DND-41 (cell line): Measurements from ENCODE around the gene DAPP1.

Experiments
- EZH2 ChIP-seq: IDR thresholded peaks from 3 replicates; pipeline ENCODE4 v1.6.1; 2012; ENCODE audit warnings: borderline replicate concordance, low read depth, mild to moderate bottlenecking, moderate library complexity, low read length, inconsistent platforms; ENCODE audit not compliant: severe bottlenecking
- TF ChIP-seq, protein P1 (sequence below): IDR thresholded peaks from 2 replicates; pipeline ENCODE4 v1.5.1; 2012; ENCODE audit warnings: borderline replicate concordance, low read length, moderate library complexity, mild to moderate bottlenecking; ENCODE audit not compliant: poor library complexity, severe bottlenecking; ENCODE audit errors: extremely low read depth

DNA sequence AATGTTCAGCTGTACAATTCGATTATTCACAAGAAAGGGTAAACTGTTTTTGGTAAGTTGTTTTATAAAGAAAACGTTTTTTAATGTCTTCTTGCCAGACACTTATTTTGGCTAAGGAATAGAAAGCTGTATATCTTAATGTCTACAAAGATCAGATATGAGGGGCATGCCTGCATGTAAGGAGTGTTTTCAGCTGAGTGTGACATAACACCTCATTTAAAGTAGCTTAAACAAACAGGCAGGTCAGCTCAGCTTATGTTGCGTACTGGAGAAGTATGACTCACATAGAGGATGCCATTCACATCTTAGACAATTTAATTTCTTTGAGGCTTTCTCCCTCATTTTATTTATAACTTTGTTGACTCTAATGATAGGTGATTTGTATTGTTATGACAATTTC is 47.2 kb downstream of the DAPP1 start:
- TF ChIP-seq, protein P1, sequence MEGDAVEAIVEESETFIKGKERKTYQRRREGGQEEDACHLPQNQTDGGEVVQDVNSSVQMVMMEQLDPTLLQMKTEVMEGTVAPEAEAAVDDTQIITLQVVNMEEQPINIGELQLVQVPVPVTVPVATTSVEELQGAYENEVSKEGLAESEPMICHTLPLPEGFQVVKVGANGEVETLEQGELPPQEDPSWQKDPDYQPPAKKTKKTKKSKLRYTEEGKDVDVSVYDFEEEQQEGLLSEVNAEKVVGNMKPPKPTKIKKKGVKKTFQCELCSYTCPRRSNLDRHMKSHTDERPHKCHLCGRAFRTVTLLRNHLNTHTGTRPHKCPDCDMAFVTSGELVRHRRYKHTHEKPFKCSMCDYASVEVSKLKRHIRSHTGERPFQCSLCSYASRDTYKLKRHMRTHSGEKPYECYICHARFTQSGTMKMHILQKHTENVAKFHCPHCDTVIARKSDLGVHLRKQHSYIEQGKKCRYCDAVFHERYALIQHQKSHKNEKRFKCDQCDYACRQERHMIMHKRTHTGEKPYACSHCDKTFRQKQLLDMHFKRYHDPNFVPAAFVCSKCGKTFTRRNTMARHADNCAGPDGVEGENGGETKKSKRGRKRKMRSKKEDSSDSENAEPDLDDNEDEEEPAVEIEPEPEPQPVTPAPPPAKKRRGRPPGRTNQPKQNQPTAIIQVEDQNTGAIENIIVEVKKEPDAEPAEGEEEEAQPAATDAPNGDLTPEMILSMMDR = no peak
- TF ChIP-seq EZH2 = no peak
